Activated CD4-positive, CD25-positive, alpha-beta regulatory T cell treated with anti-CD3 and anti-CD28 coated beads, Interleukin-2, amount 50 U/mL, for 24 hours (primary cell): Measurements from ENCODE around the gene CTRB1.
A peak's percentile ranks its signal among the peaks of the same experiment; 100 is the strongest.
"Not testable (repeated sequence)": the region's sequence is repeated elsewhere in the genome, so short reads cannot be mapped to it uniquely, and the experiment has no call there.

Experiments used
- ATAC-seq, 2 donors: fragments of 150-1000 bp; cut with Tn5 transposase; one replicate each; pipeline ENCODE4 v1.10.0; 2021; ENCODE audit warnings: mild to moderate bottlenecking in 1 of 2, moderate library complexity in 1 of 2

The CTRB1 gene

DNA sequence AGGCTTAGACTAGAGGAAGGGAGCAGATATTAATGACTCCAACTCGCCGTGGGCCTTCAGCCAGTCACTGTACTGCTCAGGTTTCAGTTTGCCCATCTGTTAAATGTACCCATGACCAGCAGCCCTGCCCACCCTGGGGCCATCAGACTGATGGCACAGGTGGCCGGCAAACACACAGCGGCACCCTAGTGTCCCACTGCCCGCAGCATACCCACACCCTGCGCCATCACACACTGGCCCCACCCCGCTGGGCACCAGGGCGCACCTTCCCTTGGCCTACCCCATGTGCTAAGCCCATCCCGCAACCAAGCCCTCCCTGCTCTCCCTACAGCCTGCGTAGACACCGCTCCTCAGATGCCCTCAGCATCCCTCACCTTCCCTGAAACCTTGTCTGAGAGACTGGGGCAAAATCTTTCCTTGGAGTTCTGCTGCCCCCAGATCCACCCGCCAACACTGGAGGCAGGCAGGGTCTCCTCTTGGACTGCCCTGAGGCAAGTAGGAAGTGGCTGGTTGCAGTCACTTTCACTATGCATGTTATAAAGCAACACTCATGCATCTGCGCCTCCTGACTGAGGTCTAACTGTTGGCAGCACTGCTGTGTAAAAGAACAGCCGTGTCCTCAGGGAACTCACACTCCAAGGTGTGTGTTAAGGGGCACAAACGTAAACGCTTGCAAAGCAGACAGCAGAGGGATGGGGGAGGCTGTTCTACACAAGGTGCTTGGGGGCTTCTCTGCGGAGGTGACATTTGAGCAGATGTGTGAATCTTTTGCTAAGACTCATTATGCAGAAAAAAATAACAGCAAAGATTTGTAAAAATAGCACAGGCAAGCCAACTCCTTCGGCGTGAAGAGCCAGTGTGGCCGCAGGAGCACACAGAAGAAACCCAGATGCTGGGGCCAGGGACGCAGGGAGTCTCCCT is 39.4 kb downstream of the CTRB1 start:
- ATAC-seq: no peak

DNA sequence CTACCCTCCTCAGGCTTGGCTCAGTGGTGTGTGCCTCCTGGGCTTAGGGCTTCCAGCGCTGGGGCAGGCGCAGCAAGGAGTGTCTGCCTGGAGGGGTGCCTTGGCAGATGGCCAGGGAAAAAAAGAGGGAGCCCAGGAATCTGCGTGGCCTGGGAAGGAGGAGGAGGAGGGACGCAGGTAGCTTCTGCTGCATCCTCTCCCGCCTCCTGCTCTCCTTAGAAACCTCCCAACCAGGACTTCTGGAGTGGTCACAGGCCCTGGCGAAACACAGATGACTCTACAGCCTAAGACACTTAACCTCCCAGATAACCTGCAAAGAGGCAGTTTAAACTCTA is 40.0 kb downstream of the CTRB1 start:
- no peak for ATAC-seq

DNA sequence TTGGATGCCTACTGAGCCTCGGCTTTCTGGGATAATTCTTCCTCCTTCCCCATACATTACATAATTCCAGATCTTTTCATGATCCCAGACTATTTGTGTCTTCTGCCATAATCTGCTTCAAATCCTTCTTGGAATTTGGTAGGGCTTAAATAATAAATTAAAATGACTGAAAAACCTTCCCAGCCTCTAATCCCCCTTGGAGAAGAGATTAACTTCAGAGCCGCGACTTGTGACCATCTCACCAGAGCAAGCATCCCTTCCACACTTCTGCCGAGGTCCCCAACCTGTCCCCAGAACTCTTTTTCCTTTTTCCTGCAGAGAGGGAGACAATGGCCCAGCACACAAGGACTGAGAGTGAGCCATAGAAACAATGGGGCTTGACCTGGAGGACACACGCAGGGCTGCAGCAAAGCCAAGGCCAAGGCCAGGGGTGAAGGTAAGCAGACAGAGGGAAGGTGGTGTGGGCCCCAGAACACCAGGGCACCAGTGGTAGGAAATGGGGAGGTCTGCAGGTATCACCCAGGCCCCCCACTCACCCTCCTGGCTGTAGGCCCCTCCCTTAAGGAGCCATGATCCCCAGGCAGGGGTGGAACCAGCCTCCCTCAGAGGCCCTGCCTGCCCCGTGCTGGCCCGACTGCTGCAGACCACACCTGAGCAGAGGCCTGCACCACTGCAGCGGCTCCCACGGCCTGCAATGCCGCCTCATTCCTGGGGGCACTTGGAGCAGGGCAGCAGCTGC is 42.2 kb downstream of the CTRB1 start:
- ATAC-seq: no peak

DNA sequence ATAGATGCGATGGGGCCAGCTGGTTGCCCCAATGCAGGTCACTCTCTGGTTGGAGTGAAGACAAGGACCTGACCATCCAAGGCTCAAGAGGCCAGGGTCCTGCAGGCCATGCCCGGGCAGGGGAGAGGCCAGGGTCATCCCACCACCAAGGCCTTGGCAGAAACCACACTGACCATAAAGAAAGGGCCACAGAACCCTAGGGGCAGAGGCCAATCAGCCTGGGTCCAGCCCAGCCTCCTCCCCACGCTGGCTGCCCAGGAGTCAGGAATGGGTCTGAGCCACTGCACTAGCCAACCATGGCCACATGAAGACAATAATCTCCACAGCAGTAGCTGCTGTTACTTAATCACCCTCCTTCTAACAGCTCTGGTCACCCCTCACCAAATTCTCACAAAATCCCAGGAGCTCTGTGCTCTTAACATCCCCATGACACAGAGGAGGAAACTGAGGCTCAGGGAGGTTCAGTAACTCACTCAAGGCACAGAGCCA is 42.8 kb downstream of the CTRB1 start:
- ATAC-seq: no peak

DNA sequence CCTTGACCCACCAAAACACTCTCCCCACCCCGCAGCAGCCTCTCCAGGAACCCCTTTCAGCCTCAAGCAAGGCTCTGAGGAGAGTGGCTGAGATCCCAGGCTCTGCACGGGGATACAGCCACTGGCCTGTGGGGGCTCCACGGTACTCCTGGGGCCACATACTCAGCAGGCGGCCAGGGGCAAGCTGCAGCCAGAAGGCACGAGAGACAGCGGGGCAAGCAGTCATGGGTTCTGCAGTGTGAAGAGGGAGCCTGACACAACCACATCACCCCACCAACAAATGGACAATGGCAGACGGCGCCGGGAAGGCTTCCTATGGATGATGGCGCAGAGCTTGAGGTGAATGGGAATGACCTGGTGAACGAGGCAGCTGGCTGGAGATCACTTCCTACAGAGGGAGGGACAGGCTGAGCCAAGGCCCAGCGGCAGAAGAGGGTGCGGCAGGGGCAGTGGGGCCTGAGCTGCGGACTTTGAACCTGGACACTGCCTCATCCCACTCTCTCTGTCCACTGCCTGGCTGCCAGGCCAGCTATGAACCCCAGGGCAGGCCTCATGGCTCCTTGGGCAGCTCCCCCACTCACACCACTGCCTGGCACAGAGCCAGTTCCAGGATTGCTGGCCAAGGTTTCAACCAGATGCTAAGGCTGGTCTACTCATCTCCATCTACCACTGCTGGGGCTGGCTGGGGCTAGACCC is 43.5 kb downstream of the CTRB1 start:
- ATAC-seq: no peak

DNA sequence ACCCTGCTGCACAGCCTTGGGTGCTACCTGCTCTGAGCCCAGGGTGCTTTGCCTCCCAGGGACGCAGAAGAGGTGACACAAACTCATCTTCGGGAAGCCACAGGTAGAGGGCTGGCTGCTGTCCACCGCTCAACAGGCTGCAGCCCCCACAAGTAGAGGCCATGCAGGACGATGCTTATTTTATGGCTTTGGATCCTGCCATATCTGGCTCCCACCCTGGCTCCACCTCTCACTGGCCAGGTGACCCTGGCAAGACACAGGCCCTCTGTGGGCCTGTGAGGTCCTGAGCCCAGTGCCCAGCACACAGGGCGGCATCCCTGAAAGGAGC is 44.0 kb downstream of the CTRB1 start:
- ATAC-seq: no peak

DNA sequence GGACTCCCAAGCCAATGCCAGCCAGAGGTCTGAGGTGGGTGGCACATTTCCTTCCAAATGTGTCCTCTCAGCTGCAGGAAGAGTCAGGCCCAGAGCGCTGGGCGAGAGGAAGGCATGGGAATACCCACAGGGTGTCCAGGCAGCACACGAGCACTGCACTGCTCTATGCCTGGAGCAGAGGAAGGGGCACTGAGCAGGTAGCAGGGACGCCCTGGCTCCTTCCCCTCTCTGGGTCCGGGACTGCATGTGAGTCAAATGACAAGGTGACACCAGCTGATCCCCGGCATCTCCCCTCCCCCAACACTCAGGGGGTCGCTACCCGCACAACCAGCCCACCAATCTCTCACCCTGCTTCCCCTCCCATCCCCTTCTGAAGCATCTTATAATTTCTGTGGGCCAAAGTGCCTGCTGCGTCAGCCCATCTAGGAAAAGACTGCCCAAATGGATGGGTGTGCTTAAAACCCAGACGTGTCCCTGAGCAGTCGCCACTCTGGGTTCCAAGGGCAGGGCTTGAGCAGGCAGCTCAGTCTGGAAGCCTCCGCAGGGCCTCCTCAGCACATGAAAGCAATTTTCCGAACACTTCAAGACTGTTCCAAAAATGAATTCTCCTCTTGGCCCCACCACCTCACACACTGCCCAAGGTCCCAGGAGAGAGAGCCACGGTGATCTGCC is 44.6 kb downstream of the CTRB1 start:
- ATAC-seq: no peak

DNA sequence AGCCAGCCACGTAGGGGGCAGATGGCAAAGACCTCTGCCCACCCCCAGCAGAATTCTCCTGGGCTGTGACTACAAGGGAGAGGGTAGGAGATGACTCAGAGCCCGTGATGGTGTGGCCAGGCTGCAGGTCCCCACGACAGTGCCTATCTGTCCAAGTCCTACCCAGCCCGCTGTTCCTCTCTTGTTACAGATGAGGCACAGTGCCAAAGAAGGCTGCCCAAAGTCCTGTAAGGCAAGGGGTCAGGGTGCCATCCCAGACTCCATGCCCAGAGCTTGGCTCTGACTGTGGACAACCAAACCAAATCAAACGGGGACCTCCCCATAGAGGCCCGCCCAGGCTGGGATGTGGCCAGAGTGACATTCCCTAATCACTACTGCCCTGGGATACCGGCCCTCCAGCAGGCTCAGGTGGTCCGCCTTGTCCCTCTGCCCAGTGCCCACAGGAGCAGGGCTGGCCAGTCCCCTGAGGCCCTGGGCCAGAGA is 45.2 kb downstream of the CTRB1 start:
- ATAC-seq: no peak

DNA sequence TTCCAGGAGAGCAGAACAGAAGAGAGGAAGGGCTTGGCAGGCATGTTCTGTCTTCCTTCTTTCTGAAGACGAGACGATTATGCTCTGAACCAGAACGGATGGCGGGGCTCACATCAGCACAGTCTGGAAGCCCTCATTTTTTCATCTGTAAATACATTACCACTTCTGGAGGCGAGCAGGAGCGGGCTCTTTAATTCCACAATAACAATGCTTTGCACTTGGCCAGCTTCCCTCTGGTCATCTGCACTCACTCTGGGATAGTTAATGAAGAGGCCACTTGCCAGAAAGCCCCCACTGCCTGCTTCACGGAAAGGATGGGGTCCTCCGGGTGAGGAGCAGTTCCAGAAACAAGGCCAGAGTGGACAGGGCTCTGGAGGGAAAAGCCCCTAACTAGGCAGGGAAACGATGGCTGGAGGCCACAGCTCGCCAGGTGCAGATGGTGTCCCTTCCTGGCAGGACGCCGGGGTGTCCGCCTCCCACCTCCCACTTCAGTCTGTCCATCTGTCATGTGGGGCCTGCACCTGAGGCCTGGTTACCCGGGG is 45.7 kb downstream of the CTRB1 start:
- no peak for ATAC-seq

DNA sequence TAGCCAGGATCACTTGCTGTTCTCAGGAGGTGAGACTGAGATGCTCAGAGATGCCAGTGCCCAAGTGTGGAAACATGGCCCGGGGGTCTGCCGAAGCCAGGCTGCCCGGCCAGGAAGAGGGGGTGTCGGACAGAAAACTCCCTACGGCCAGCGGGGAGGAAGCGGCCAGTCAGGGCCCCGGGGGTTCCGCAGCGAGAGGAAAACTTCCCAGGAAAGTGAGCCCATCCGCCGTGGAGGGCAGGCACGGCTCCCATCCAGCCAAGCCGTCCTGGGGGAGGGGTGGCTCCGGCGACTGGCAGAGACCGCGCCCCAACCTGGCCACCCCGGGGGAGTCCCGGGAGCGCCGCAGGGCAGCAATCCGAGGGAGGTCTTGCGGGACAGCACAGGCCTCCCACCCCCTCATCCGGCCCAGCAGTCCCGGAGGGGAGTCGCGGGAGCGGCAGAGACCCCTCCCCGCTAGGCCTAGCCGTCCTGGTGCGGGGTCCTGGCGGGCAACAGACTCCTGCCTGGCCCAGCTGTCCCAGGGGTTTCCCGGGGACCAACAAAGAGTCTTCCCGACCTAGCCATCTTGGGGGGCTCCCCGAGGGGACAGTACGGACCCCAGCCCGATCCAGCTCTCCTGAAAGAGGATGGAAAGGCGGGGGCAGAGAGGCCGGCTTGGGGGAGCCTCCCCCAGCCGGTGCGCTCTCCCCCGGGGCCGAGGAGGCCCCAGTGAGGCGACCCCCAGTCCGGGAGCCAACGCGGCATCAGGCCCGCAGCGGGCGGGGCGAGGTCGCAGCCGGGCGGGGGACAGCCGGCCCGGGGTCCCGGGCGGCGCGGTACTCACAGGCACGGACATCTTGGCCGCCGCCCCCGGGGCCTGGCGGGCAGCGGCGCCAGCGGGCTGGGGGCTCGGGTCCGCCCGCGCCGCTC is 46.5 kb downstream of the CTRB1 start:
- ATAC-seq: no peak

DNA sequence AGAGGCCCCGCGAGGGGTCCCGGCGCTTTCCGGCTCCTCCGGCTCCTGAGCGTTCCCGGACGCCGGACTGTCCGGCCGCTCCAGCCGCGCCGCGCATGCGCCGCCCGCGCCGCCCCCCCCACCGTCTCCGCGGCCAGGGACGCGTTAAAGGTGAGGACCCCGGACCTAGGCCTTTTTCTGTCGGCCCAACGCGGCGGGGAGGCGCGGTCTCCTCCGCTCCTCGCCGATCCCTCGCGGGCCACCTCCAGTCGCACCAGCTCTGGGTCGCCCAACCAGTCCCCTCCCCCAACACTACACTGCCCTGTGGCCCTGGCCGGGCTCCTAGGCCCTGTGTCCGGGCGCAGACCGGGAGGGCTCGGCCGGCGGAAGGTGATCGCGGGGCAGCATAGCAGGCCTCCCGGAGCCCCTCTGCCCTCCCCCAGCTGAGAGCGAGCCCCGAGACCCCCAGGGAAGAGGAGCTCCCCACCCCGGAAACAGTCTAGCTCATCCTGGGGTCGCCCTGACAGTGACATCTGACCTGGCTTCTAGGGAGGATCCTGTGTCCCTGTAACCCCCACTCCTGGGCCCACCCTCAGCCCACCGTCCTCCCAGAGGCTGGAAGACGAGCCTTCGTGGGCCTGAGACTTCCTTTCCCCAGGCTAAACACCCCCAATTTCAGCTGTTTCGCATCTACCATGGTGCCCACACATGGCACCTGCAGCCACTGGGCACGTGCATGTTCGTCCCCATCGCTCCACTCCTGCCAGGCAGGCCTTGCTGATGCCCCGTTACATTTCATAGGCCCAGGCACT is 47.3 kb downstream of the CTRB1 start:
- ATAC-seq: peak; percentile 25 to 33

DNA sequence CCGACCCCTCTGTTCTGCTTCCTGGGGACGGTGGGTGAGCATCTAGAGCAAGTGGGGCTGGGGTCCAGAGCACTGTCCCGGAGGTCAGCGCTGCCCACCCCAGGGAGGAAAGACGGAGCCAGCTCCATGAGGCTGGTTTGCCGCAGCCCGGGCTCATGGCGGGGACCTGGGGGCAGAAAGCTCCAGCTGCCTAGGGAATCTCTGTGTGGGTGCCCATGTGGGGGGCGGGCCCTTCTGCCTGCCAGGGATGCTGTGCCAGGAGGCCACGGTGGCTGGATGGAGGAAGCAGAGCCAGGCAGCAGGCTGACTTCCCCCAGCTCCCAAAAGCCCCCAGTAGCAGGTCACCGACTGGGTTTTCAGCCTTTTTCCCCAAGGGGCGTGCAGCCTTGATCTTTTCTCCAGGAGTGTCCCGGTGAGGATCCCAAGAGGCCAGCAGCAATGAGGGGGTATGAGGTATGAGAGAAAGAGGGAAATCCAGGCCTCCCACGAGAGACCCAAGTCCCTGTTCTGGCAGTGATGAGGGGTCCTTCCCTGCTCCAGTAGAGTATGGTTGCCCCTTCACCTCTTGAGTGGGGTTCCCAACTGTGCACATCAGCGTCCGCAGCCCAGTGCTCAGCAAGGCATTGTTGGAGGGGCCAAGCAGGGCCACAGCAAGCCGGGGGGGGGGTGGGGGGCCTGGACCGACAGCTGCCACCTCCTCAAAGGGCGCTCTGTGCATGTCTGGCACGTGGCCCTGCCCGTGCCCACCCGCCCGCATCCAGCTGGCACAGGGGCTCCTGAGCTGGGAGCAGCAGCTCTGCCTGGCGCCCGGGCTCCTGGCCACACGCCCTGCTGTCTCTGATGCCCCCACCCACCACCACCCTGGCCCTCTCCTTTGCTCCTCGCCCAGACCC is 48.2 kb downstream of the CTRB1 start:
- ATAC-seq: no peak

DNA sequence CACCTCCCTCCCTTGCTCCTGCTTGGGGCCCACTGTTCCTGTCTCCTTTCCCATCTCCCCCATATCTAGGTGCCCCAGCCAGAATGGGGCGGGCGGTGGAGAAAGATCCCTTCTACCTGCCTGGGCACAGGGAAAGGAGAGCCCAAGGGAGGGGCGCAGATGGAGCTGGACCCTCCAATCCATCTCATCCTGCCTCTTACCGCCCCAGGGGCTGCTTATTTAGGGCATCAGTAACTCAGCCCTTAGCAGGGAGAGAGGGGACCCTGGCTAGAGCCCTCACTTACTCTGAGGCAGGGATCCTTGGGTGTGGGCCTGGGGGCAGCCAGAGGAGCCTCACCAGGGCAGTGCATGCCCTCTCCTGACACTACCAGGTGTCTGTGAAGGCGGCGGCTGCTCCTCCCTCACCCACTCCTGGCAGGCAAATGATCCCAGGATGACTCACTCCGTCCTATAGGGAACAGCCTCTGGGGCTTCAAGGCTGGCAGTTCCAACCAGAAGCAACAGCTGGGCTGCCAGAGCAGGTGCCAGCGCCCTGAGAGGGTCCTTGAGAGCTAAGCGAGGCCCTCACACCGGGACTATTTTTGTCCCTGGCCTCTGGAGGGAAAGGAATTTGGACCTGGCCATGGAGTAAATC is 49.0 kb downstream of the CTRB1 start:
- no peak for ATAC-seq

DNA sequence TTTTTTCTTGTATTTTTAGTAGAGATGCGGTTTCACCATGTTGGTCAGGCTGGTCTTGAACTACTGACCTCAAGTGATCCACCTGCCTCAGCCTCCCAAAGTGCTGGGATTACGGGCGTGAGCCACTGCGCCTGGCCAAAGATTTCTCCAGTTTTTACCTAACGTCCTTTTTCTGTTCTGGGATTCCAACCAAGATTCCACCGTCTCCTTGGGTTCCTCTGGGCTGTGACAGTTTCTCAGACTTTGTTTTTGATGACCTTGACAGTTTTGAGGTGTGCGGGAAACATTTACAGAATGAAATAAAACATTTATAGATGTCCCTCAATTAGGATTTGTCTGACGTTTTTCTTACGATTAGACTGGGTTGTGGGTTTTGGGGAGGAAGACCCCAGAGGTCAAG is 50.6 kb downstream of the CTRB1 start:
- ATAC-seq: not testable (repeated sequence)

DNA sequence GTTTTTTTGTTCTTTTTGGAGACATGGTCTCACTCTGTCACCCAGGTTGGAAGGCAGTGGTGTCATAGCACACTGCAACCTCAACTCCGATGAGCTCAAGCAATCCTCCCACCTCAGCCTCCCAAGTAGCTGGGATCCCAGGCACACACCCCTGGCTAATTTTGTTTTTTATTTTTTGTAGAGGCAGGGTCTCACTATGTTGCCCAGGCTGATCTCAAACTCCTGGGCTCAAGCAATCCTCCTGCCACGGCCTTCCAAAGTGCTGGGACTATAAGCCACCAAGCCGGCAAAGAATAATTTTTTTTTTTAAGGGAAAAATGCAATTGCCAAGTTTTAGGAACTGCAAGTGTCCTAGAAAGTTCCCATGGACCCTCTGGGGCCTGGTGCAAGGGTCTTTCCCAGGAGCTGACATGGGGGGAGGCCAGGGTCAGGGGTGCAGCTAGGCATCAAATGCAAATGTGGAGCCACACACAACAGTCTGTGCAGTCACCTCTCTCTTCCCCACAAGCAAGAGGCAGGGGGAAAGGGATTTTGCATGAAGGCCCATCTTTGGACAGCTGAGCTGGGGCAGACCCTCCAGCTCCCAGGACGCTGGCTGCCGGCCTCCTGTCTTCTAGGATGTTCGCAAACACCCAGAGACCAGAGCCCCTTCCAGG is 52.8 kb downstream of the CTRB1 start:
- ATAC-seq: no peak

DNA sequence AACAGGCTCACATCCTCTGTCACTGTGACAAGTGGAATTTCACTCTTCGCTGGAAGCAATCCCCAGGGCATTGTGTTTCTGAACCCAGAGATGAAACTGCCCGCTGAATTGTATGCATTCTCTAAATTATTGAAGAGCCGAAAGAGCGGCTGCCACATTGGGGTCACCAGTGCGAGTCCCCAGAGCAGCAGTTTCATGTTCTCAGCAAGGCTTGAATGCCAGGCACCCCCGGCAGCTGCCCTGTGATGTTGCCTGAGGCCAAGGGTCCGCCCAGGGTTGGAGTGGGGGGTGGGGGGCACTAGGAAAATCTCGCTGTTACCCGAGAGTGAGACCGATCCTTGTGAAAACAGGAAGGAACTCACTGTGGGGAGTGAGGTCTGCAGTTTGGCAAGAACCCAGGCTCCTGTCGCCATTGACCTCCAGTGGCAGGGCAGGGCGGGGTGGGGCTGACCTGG is 53.3 kb downstream of the CTRB1 start:
- no peak for ATAC-seq

DNA sequence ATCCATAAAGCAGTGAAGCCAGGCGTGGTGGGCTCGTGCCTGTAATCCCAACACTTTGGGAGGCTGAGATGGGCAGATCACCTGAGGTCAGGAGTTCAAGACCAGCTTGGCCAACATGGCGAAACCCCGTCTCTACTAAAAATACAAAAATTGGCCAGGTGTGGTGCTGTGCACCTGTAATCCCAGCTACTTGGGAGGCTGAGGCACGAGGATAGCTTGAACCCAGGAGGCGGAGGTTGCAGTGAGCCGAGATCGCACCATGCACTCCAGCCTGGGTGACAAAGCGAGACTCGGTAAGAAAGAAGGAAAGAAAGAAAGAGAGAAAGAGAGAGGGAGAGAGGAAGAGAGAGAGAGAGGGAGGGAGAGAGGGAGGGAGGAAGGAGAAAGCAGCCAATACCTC is 53.8 kb downstream of the CTRB1 start:
- not testable (repeated sequence) for ATAC-seq
